HEK293 (cell line): ENCODE data around the gene MCFD2.

Source experiments
- CTCF ChIA-PET: fragments of 350-600 bp; formaldehyde crosslinking; extraction: SDS; loops from one replicate; lab custom pipeline; 2021; ENCODE audit warnings: antibody characterized with exemption; lab: Yijun Ruan, JAX
- POLR2A ChIA-PET: fragments of 300-600 bp; formaldehyde crosslinking; extraction: SDS; loops from one replicate; lab custom pipeline; 2020; ENCODE audit warnings: antibody characterized with exemption, inconsistent platforms; lab: Yijun Ruan, JAX
- H3K27ac ChIP-seq: fragments of 200-500 bp; sonication (Bioruptor generic); 2 replicates; pipeline ENCODE4 v1.5.1; 2014; ENCODE audit warnings: low read depth, low read length, control low read depth, inconsistent platforms; ENCODE audit errors: extremely low read depth
- H3K36me3 ChIP-seq, 2 experiments: fragments of 200-500 bp in 1 of 2; sonication (Bioruptor generic) in 1 of 2; 1 replicate in 1 of 2; 2 replicates in 1 of 2; pipeline ENCODE4 v1.5.1; 2014 to 2017; ENCODE audit warnings: inconsistent platforms in 2 of 2, low read length in 2 of 2; ENCODE audit not compliant: control insufficient read depth in 2 of 2, insufficient read depth in 1 of 2
- H3K4me1 ChIP-seq: fragments of 200-500 bp; sonication (Bioruptor generic); 2 replicates; pipeline ENCODE4 v1.5.1; 2014; ENCODE audit warnings: mild to moderate bottlenecking, low read length, inconsistent platforms; ENCODE audit not compliant: control insufficient read depth, insufficient read depth
- H3K4me3 ChIP-seq: 2 replicates; pipeline ENCODE4 v1.5.1; 2011; ENCODE audit warnings: low read depth, mild to moderate bottlenecking, control low read depth, low read length, moderate library complexity
- H3K9me3 ChIP-seq: fragments of 200-500 bp; sonication (Bioruptor generic); 2 replicates; pipeline ENCODE4 v1.5.1; 2014; ENCODE audit warnings: low read depth, low read length, inconsistent platforms; ENCODE audit not compliant: control insufficient read depth, insufficient read depth
- EGR2 ChIP-seq: fragments of 450-650 bp; formaldehyde crosslinking; IDR thresholded peaks from 2 replicates; pipeline ENCODE4 v1.5.1; 2016; ENCODE audit warnings: low read depth, missing biosample characterization, missing genetic modification characterization
- GLIS1 ChIP-seq: fragments of 450-650 bp; formaldehyde crosslinking; IDR thresholded peaks from 2 replicates; pipeline ENCODE4 v1.5.1; 2016; ENCODE audit warnings: missing biosample characterization, missing genetic modification characterization
- RBAK ChIP-seq: fragments of 450-650 bp; formaldehyde crosslinking; IDR thresholded peaks from 2 replicates; pipeline ENCODE4 v1.5.1; 2016; ENCODE audit warnings: missing biosample characterization, missing genetic modification characterization
- SETDB1 ChIP-seq: IDR thresholded peaks from one replicate; pipeline ENCODE4 v1.6.1; 2017; ENCODE audit warnings: mild to moderate bottlenecking, low read length, moderate library complexity, mixed read lengths; ENCODE audit not compliant: insufficient read length
- ZEB2 ChIP-seq: fragments of 450-650 bp; formaldehyde crosslinking; IDR thresholded peaks from 2 replicates; pipeline ENCODE4 v1.5.1; 2016; ENCODE audit warnings: missing biosample characterization, missing genetic modification characterization
- ZFP41 ChIP-seq: fragments of 450-650 bp; formaldehyde crosslinking; IDR thresholded peaks from 2 replicates; pipeline ENCODE4 v1.5.1; 2016; ENCODE audit warnings: missing biosample characterization, missing genetic modification characterization, borderline replicate concordance
- ZNF114 ChIP-seq: fragments of 450-650 bp; formaldehyde crosslinking; IDR thresholded peaks from 2 replicates; pipeline ENCODE4 v1.5.0; 2017; ENCODE audit warnings: missing biosample characterization, missing genetic modification characterization
- ZNF155 ChIP-seq: fragments of 450-650 bp; formaldehyde crosslinking; IDR thresholded peaks from 2 replicates; pipeline ENCODE4 v1.5.1; 2016; ENCODE audit warnings: missing biosample characterization, missing genetic modification characterization
- ZNF2 ChIP-seq: fragments of 450-650 bp; formaldehyde crosslinking; IDR thresholded peaks from 2 replicates; pipeline ENCODE4 v1.5.1; 2016; ENCODE audit warnings: missing biosample characterization, missing genetic modification characterization
- ZNF211 ChIP-seq: fragments of 450-650 bp; formaldehyde crosslinking; IDR thresholded peaks from 2 replicates; pipeline ENCODE4 v1.5.1; 2016; ENCODE audit warnings: low read depth, missing biosample characterization, missing genetic modification characterization
- ZNF311 ChIP-seq: fragments of 450-650 bp; formaldehyde crosslinking; IDR thresholded peaks from 2 replicates; pipeline ENCODE4 v1.5.1; 2017; ENCODE audit warnings: missing biosample characterization, missing genetic modification characterization, borderline replicate concordance
- ZNF354C ChIP-seq: fragments of 450-650 bp; formaldehyde crosslinking; IDR thresholded peaks from 2 replicates; pipeline ENCODE4 v1.5.1; 2016; ENCODE audit warnings: missing biosample characterization, missing genetic modification characterization, low read depth, borderline replicate concordance
- ZNF404 ChIP-seq: fragments of 450-650 bp; formaldehyde crosslinking; IDR thresholded peaks from 2 replicates; pipeline ENCODE4 v1.5.1; 2017; ENCODE audit warnings: missing biosample characterization, missing genetic modification characterization
- ZNF561 ChIP-seq: fragments of 450-650 bp; IDR thresholded peaks from 2 replicates; pipeline ENCODE4 v1.5.1; 2018; ENCODE audit warnings: missing biosample characterization, missing genetic modification characterization, borderline replicate concordance
- ZNF571 ChIP-seq: fragments of 450-650 bp; formaldehyde crosslinking; IDR thresholded peaks from 2 replicates; pipeline ENCODE4 v1.5.0; 2017; ENCODE audit warnings: missing biosample characterization, missing genetic modification characterization
- ZNF600 ChIP-seq: fragments of 450-650 bp; formaldehyde crosslinking; IDR thresholded peaks from 2 replicates; pipeline ENCODE4 v1.5.1; 2016; ENCODE audit warnings: missing biosample characterization, missing genetic modification characterization
- ZNF837 ChIP-seq: fragments of 450-650 bp; formaldehyde crosslinking; IDR thresholded peaks from 2 replicates; pipeline ENCODE4 v1.5.1; 2016; ENCODE audit warnings: missing biosample characterization, missing genetic modification characterization
- TF ChIP-seq, protein P1 (sequence below): fragments of 450-650 bp; formaldehyde crosslinking; IDR thresholded peaks from 2 replicates; pipeline ENCODE4 v1.5.1; 2017; ENCODE audit warnings: missing biosample characterization, missing genetic modification characterization
- TF ChIP-seq, protein P2 (sequence below): fragments of 450-650 bp; formaldehyde crosslinking; IDR thresholded peaks from 2 replicates; pipeline ENCODE4 v1.5.1; 2017; ENCODE audit warnings: missing biosample characterization, missing genetic modification characterization
- TF ChIP-seq, protein P3 (sequence below): fragments of 450-650 bp; formaldehyde crosslinking; IDR thresholded peaks from 2 replicates; pipeline ENCODE4 v1.5.1; 2016; ENCODE audit warnings: missing biosample characterization, missing genetic modification characterization
- TF ChIP-seq, protein P4 (sequence below): fragments of 450-650 bp; formaldehyde crosslinking; IDR thresholded peaks from 2 replicates; pipeline ENCODE4 v1.5.1; 2017; ENCODE audit warnings: missing biosample characterization, missing genetic modification characterization

MCFD2 gene

DNA sequence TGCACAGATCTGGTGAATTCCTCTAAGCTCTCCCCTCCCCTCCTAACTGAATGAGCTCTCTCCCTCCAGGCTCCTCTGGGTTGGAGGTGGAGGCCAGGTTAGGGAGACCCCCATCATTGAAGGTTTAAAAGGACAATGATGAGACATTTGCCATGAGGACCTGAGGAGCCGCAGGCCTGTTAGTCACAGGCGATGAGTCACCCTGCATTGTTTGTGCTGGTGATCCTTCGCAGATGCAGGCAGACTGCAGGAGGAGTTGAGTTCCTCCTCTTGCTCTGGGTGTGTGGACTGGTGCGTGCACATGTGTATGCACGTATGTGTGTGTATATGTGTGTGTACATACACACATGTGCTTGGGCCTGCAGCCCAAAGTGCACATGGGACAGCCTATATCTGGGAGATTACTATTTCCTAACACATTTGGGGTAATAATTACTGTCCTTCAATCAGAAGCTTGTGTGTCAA, 42.0 kb downstream of the MCFD2 start (continued):
- no peak for TF ChIP-seq ZNF311 (tag by site-specific recombination)
- TF ChIP-seq ZNF600 (tag by site-specific recombination) = peak; percentile 67; the same call in 1 of the 2 replicates
- peak; percentile 74 for TF ChIP-seq ZEB2
- TF ChIP-seq, protein P1, sequence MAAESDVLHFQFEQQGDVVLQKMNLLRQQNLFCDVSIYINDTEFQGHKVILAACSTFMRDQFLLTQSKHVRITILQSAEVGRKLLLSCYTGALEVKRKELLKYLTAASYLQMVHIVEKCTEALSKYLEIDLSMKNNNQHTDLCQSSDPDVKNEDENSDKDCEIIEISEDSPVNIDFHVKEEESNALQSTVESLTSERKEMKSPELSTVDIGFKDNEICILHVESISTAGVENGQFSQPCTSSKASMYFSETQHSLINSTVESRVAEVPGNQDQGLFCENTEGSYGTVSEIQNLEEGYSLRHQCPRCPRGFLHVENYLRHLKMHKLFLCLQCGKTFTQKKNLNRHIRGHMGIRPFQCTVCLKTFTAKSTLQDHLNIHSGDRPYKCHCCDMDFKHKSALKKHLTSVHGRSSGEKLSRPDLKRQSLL (tag by site-specific recombination) = no peak
- TF ChIP-seq, protein P2, sequence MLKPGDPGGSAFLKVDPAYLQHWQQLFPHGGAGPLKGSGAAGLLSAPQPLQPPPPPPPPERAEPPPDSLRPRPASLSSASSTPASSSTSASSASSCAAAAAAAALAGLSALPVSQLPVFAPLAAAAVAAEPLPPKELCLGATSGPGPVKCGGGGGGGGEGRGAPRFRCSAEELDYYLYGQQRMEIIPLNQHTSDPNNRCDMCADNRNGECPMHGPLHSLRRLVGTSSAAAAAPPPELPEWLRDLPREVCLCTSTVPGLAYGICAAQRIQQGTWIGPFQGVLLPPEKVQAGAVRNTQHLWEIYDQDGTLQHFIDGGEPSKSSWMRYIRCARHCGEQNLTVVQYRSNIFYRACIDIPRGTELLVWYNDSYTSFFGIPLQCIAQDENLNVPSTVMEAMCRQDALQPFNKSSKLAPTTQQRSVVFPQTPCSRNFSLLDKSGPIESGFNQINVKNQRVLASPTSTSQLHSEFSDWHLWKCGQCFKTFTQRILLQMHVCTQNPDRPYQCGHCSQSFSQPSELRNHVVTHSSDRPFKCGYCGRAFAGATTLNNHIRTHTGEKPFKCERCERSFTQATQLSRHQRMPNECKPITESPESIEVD = no peak
- no peak for TF ChIP-seq ZNF114 (tag by site-specific recombination)
- TF ChIP-seq ZNF354C (tag by site-specific recombination) = no peak
- no peak for TF ChIP-seq ZNF2 (tag by site-specific recombination)
- TF ChIP-seq, protein P3, sequence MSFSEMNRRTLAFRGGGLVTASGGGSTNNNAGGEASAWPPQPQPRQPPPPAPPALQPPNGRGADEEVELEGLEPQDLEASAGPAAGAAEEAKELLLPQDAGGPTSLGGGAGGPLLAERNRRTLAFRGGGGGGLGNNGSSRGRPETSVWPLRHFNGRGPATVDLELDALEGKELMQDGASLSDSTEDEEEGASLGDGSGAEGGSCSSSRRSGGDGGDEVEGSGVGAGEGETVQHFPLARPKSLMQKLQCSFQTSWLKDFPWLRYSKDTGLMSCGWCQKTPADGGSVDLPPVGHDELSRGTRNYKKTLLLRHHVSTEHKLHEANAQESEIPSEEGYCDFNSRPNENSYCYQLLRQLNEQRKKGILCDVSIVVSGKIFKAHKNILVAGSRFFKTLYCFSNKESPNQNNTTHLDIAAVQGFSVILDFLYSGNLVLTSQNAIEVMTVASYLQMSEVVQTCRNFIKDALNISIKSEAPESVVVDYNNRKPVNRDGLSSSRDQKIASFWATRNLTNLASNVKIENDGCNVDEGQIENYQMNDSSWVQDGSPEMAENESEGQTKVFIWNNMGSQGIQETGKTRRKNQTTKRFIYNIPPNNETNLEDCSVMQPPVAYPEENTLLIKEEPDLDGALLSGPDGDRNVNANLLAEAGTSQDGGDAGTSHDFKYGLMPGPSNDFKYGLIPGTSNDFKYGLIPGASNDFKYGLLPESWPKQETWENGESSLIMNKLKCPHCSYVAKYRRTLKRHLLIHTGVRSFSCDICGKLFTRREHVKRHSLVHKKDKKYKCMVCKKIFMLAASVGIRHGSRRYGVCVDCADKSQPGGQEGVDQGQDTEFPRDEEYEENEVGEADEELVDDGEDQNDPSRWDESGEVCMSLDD (tag by site-specific recombination) = no peak
- no peak for TF ChIP-seq ZNF837 (tag by site-specific recombination)
- no peak for TF ChIP-seq SETDB1
- TF ChIP-seq GLIS1 = peak; percentile 45
- TF ChIP-seq ZNF571 (tag by site-specific recombination) = no peak
- no peak for TF ChIP-seq ZNF404 (tag by site-specific recombination)
- no peak for TF ChIP-seq EGR2 (tag by site-specific recombination)
- TF ChIP-seq RBAK (tag by site-specific recombination) = no peak
- TF ChIP-seq ZNF155 (tag by site-specific recombination) = no peak
- no peak for TF ChIP-seq ZNF211 (tag by site-specific recombination)
- TF ChIP-seq ZFP41 = no peak

DNA sequence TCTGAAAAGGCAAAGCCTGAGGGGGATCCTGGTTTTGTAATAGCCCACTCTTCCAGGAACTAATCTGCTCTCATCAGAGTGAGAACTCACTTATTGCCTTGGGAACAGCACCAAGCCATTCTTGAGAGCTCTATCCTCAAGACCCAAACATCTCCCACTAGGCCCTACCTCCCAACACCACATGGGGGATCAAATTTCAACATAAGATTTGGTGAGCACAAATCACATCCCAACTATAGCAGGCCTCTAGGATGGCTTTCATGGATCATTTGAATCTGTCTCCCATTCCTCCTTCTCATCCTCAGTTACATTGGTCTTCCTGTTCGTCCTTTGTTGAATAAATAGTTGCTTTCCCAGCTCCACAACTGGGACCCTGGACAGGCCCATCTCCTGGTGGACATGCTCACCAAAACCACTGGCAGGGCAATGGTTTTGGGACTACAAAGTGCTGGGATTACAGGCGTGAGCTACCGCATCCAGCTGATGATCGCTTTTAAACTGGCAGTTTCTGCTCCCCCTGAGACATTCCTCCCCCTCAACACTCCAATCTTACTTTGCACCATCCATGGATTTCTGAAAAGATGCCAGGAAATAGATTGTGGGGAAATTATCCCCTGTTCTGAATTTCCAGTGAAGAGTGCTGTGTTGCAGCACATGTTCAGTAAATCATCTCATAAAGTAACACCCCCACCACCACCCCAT, 42.6 kb downstream of the MCFD2 start:
- POLR2A ChIA-PET = interaction anchor here (1.0 kb wide), 1 partner anchor 74 kb away, joined by 3 read pairs; no protein-coding TSS in a partner anchor
- peaks cover 10% of the 10 kb centered on the region for H3K4me1 ChIP-seq
- no peaks in the 10 kb centered on the region for H3K9me3 ChIP-seq
- H3K4me3 ChIP-seq = no peak overlapping the region
- no peak overlapping the region for H3K27ac ChIP-seq
- TF ChIP-seq, protein P4, sequence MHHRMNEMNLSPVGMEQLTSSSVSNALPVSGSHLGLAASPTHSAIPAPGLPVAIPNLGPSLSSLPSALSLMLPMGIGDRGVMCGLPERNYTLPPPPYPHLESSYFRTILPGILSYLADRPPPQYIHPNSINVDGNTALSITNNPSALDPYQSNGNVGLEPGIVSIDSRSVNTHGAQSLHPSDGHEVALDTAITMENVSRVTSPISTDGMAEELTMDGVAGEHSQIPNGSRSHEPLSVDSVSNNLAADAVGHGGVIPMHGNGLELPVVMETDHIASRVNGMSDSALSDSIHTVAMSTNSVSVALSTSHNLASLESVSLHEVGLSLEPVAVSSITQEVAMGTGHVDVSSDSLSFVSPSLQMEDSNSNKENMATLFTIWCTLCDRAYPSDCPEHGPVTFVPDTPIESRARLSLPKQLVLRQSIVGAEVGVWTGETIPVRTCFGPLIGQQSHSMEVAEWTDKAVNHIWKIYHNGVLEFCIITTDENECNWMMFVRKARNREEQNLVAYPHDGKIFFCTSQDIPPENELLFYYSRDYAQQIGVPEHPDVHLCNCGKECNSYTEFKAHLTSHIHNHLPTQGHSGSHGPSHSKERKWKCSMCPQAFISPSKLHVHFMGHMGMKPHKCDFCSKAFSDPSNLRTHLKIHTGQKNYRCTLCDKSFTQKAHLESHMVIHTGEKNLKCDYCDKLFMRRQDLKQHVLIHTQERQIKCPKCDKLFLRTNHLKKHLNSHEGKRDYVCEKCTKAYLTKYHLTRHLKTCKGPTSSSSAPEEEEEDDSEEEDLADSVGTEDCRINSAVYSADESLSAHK (tag by site-specific recombination) = peak; percentile 87
- no peak for TF ChIP-seq ZNF561 (tag by site-specific recombination)
- CTCF ChIA-PET = interaction anchor here (0.9 to 1.8 kb wide), 5 partner anchors 26 to 96 kb away, joined by 3 to 11 read pairs (median 3); no protein-coding TSS in a partner anchor
- H3K36me3 ChIP-seq = no peaks in the 10 kb centered on the region
